ENCODE measurements around the gene CCDC169. TPM values are rescaled to one million over a fixed set of nuclear protein-coding genes. Genes with fewer than 3 reads are reported as not detected.

The CCDC169 gene
- total and polyA plus RNA-seq, 10 donors = 0.06 to 0.44 (median 0.13) TPM; not detected in 4

DNA sequence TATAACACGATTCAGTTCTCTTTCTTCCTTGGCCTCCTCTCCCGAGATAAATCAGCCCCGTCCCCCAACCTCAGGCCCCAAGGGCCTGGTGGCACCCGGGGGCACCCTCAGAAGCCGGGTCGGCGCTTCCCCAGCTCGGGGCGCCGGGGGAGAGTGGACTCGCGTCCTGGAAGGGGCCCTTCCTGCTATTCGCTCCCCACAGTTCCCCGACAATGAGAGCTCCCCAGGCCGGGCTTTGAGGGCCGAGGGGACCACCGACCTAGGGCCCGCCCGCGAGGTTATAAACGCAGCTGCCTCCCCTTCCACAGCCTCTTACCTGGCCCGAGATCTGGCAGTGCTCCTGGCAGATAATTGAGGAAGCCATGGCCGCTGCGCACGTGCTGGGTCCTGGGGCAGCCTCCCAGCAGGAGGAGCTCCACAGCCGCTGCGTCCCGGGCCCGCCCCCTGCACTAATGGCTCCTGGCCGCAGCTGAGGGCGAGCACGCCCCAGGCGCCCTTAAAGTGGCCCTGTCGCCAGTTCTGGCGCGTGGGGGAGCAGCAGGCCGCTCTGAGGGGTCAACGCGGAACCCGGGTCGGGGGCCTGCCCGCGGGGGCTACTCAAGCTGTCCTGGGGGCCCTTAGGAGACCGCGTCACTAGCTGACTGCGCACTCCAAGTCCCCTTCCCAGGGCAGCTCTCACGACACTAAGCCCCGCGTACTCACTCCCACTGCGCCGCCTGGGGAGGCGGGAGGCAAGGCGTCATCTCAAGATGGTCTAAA, 83.3 kb downstream of the CCDC169 start, which contains the start of gene SOHLH2:
Gene SOHLH2, minus strand, starts transcription at position 394 of the 759 bp plus-strand sequence. Its CDS starts 30 bp downstream, at position 364.
- intact Hi-C loops (cut with DNase I; ENCODE audit: low total_unique reads) = no loop called here
- Histone ChIP-seq H3K4me1 (no peaks in the 10 kb centered on the region), H3K27ac (no peak within 1 kb of the TSS), H3K36me3 (no peaks in the 10 kb centered on the region), H3K9me3 (peaks cover 0 to 24% (median 7%) of the 10 kb centered on the region in 8 donors), H3K4me3 (no peak within 1 kb of the TSS), H3K27me3 (replicated peaks in 1 of 7) (no peaks in the 10 kb centered on the region)
- DNase-seq = no peak
- TF ChIP-seq POLR2A (IDR thresholded peaks at IDR 0.05) (no peak), POLR2AphosphoS5 (IDR thresholded peaks at IDR 0.05) (no peak)
- TF ChIP-seq, protein P1, sequence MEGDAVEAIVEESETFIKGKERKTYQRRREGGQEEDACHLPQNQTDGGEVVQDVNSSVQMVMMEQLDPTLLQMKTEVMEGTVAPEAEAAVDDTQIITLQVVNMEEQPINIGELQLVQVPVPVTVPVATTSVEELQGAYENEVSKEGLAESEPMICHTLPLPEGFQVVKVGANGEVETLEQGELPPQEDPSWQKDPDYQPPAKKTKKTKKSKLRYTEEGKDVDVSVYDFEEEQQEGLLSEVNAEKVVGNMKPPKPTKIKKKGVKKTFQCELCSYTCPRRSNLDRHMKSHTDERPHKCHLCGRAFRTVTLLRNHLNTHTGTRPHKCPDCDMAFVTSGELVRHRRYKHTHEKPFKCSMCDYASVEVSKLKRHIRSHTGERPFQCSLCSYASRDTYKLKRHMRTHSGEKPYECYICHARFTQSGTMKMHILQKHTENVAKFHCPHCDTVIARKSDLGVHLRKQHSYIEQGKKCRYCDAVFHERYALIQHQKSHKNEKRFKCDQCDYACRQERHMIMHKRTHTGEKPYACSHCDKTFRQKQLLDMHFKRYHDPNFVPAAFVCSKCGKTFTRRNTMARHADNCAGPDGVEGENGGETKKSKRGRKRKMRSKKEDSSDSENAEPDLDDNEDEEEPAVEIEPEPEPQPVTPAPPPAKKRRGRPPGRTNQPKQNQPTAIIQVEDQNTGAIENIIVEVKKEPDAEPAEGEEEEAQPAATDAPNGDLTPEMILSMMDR (IDR thresholded peaks at IDR 0.05 in 8 of 11, conservative IDR thresholded peaks at IDR 0.05 in 3 of 11) = no peak
- WGBS, 5 donors = 91 to 95% (median 95%) methylated on average over 38 to 53 of the region's 53 CpGs

DNA sequence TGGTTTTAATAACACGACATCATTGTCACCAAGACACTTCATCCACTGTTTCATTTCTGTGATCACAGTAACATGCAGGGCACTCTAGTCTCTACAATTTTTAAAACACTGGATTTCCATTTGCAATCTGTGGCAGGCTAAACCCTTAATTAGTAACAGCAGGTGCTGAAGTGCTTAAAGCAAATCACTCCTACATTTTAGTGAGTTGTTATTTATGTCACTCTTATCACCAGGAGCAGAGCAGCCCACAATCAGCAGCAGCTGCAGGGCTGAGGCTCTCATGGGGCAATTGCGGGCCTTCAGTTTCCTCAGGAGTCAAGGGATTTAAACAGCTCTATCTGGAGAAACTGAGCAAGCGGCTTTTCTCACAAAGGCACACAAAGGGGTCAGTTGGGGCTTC, 84.8 kb downstream of the CCDC169 start:
- Histone ChIP-seq H3K27me3 (replicated peaks in 1 of 7) (no peaks in the 10 kb centered on the region), H3K4me1 (no peaks in the 10 kb centered on the region), H3K27ac (no peak overlapping the region), H3K9me3 (peaks cover 0 to 19% (median 7%) of the 10 kb centered on the region in 8 donors), H3K36me3 (no peaks in the 10 kb centered on the region), H3K4me3 (no peak overlapping the region)
- no peak for TF ChIP-seq POLR2A (IDR thresholded peaks at IDR 0.05)
- TF ChIP-seq, protein P1 (IDR thresholded peaks at IDR 0.05 in 8 of 11, conservative IDR thresholded peaks at IDR 0.05 in 3 of 11) = no peak
- TF ChIP-seq POLR2AphosphoS5 (IDR thresholded peaks at IDR 0.05) = no peak
- no peak for DNase-seq
- WGBS, 5 donors = 66 to 80% (median 75%) methylated on average over 3 of the region's 3 CpGs
- intact Hi-C loops (cut with DNase I; ENCODE audit: low total_unique reads) = no loop called here

DNA sequence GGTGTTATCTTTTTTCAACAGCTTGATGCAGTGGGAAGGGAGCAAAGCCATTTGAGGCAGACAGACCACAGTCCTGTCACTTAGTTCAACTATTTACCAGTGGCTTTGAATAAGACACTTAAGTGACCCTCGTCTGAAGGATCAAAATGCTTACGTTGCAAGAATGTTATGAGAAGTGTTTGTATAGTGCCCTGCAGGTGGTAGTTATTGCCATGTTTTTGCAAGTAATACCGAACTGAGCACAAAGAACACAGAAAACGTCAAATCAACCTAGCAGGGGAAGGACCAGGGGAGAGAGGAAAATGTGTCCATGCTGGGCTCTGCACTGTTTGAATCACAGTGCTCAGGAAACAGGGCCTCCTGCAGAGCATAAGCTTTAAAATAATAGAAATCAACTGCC, 86.0 kb downstream of the CCDC169 start:
- Histone ChIP-seq H3K4me1 (no peaks in the 10 kb centered on the region), H3K9me3 (peaks cover 0 to 13% (median 6%) of the 10 kb centered on the region in 8 donors), H3K27me3 (replicated peaks in 1 of 7) (no peaks in the 10 kb centered on the region), H3K27ac (no peak overlapping the region), H3K4me3 (no peak overlapping the region), H3K36me3 (no peaks in the 10 kb centered on the region)
- 68 to 85% (median 77%) methylated on average over 4 of the region's 4 CpGs for WGBS, 5 donors
- intact Hi-C loops (cut with DNase I; ENCODE audit: low total_unique reads) = no loop called here
- no peak for DNase-seq
- TF ChIP-seq, protein P1 (IDR thresholded peaks at IDR 0.05 in 8 of 11, conservative IDR thresholded peaks at IDR 0.05 in 3 of 11) = no peak
- TF ChIP-seq POLR2A (IDR thresholded peaks at IDR 0.05) (no peak), POLR2AphosphoS5 (IDR thresholded peaks at IDR 0.05) (no peak)

DNA sequence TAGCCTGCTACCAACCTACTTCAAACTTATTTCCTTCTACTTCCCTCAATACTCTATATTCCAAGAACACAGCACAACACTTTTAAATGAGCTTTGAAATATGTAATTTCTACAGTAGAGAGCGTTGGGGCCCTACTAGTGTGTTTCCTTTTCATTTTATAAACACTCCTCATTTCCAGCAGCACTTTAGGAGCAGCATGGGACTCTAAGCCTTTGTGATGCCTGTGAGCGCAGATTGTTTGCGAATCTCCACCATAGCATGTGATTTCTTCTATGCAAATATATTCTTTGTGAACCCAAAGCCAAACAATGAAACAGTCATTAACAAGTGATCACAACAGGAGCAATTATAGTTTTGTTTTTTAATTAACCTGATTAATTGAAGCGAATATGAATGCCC, 86.9 kb downstream of the CCDC169 start:
- WGBS, 5 donors = 80 to 88% (median 84%) methylated on average over 4 of the region's 4 CpGs

More for the DNA sequence above, 86.9 kb downstream of the CCDC169 start:
- Histone ChIP-seq H3K4me1 (no peaks in the 10 kb centered on the region), H3K36me3 (no peaks in the 10 kb centered on the region), H3K9me3 (peaks cover 0 to 13% (median 6%) of the 10 kb centered on the region in 8 donors), H3K27ac (no peak overlapping the region), H3K27me3 (replicated peaks in 1 of 7) (no peaks in the 10 kb centered on the region), H3K4me3 (no peak overlapping the region)
- no peak for DNase-seq
- TF ChIP-seq POLR2A (IDR thresholded peaks at IDR 0.05) (no peak), POLR2AphosphoS5 (IDR thresholded peaks at IDR 0.05) (no peak)
- intact Hi-C loops (cut with DNase I; ENCODE audit: low total_unique reads) = no loop called here

Measured in spleen (tissue), 11 donors.